ENCODE results near the gene GJB2.

GRCh38 chr13:20198781-20199180 is 6.0 kb upstream of the GJB2 start:
- TF ChIP-seq FOXM1 (IDR thresholded peaks at IDR 0.05; ENCODE audit: borderline replicate concordance, low read depth), result no peak
- TF ChIP-seq YY1 (IDR thresholded peaks at IDR 0.05; ENCODE audit: low read depth), result no peak
- no peak for TF ChIP-seq RAD21 (IDR thresholded peaks at IDR 0.05; ENCODE audit: low read depth)
- no peak for TF ChIP-seq REST (IDR thresholded peaks at IDR 0.05; ENCODE audit: low read depth)
- TF ChIP-seq MAX (IDR thresholded peaks at IDR 0.05), result no peak
- no peak for TF ChIP-seq CEBPB (IDR thresholded peaks at IDR 0.05)
- TF ChIP-seq USF1 (IDR thresholded peaks at IDR 0.05), result no peak
- no peak for TF ChIP-seq TEAD4 (IDR thresholded peaks at IDR 0.05)
- no peak for TF ChIP-seq EP300 (IDR thresholded peaks at IDR 0.05; ENCODE audit: borderline replicate concordance)
- no peak for TF ChIP-seq TCF12 (IDR thresholded peaks at IDR 0.05; ENCODE audit: low read depth)
